ENCODE measurements around the gene POLR1G. TPM values are rescaled to one million over a fixed set of nuclear protein-coding genes. Genes with fewer than 3 reads are reported as not detected.

Gene POLR1G
- total RNA-seq, 1 experiment from 2014 or later: 43.4 TPM

GRCh38 chr19:45455707-45456499 is 49.5 kb downstream of the POLR1G start:
- no CpG with 5 or more reads among the region's 27 CpGs for WGBS (ENCODE audit: extremely low coverage, insufficient read length, low lambda C conversion rate)
- Histone ChIP-seq H3K9ac (ENCODE audit: extremely low read depth, insufficient read length, low read length) (no peak overlapping the region), H3K27me3 (ENCODE audit: insufficient read depth, low read length) (no peaks in the 10 kb centered on the region; the same call in 1 of the 2 replicates), H3T11ph (ENCODE audit: low read length) (peak overlapping the region; percentile 47), H3K4me2 (ENCODE audit: insufficient read depth, insufficient read length, low read length) (no peak overlapping the region), H3K9me3 (ENCODE audit: control insufficient read depth, low read depth, low read length) (no peaks in the 10 kb centered on the region), H2BK15ac (ENCODE audit: low read depth, low read length) (no peak overlapping the region), H2BK20ac (ENCODE audit: low read depth, low read length, poor library complexity, severe bottlenecking) (no peak overlapping the region), H3K79me2 (ENCODE audit: insufficient read depth, low read length) (no peaks in the 10 kb centered on the region), H3K23me2 (ENCODE audit: insufficient read length, low read depth, low read length, poor library complexity, severe bottlenecking) (peaks cover 4% of the 10 kb centered on the region), H3K56ac (ENCODE audit: insufficient read length, low read depth, low read length) (no peak overlapping the region), H2AFZ (ENCODE audit: low read length) (no peak overlapping the region), H3K14ac (ENCODE audit: insufficient read depth, low read length) (peak overlapping the region; percentile 94), H3K27ac (ENCODE audit: insufficient read length, low read depth, low read length) (peak overlapping the region; percentile 15), H3K4ac (ENCODE audit: low read depth, low read length) (peak overlapping the region; percentile 51; the same call in 1 of the 2 replicates), H3K4me1 (ENCODE audit: insufficient read depth, low read length) (no peaks in the 10 kb centered on the region), H2BK120ac (ENCODE audit: low read depth, low read length, poor library complexity, severe bottlenecking) (peak overlapping the region; percentile 87), H2AK5ac (ENCODE audit: insufficient read length, low read length) (no peak overlapping the region), H2BK5ac (ENCODE audit: insufficient read length, low read length) (peak overlapping the region; percentile 7), H3K79me1 (ENCODE audit: insufficient read depth, low read depth, low read length, poor library complexity, severe bottlenecking) (no peaks in the 10 kb centered on the region), H4K20me1 (ENCODE audit: control insufficient read depth, insufficient read depth, insufficient read length) (no peaks in the 10 kb centered on the region), H3K23ac (ENCODE audit: insufficient read length, low read depth, low read length) (no peak overlapping the region), H4K8ac (replicated peaks; ENCODE audit: insufficient read length, low read depth, low read length) (no peak overlapping the region), H3K18ac (ENCODE audit: insufficient read length, low read depth, low read length) (peak overlapping the region; percentile 91), H2BK12ac (ENCODE audit: insufficient read length, low read depth, low read length) (peak overlapping the region; percentile 68), H4K91ac (ENCODE audit: insufficient read length, low read depth, low read length) (peak overlapping the region; percentile 65), H4K5ac (ENCODE audit: insufficient read length, low read depth, low read length) (peak overlapping the region; percentile 73)
- Mint-ChIP-seq H3K27ac (peak overlapping the region in 2 of 3 experiments; percentile 74 to 97; a peak in 4 of 7 replicates), H3K9me3 (peaks cover 4 to 8% of the 10 kb centered on the region in 2 experiments; a peak in 4 of 5 replicates), H3K27me3 (ENCODE audit: low read depth) (peaks cover 18% of the 10 kb centered on the region), H3K4me3 (peak overlapping the region; percentile 3 to 15), H3K36me3 (ENCODE audit: insufficient read depth in 1 of 3, low read depth in 3 of 3) (no peaks in the 10 kb centered on the region), H3K4me1 (peaks cover 13 to 22% of the 10 kb centered on the region in 2 experiments)
- TF ChIP-seq, protein P1, sequence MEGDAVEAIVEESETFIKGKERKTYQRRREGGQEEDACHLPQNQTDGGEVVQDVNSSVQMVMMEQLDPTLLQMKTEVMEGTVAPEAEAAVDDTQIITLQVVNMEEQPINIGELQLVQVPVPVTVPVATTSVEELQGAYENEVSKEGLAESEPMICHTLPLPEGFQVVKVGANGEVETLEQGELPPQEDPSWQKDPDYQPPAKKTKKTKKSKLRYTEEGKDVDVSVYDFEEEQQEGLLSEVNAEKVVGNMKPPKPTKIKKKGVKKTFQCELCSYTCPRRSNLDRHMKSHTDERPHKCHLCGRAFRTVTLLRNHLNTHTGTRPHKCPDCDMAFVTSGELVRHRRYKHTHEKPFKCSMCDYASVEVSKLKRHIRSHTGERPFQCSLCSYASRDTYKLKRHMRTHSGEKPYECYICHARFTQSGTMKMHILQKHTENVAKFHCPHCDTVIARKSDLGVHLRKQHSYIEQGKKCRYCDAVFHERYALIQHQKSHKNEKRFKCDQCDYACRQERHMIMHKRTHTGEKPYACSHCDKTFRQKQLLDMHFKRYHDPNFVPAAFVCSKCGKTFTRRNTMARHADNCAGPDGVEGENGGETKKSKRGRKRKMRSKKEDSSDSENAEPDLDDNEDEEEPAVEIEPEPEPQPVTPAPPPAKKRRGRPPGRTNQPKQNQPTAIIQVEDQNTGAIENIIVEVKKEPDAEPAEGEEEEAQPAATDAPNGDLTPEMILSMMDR (conservative IDR thresholded peaks at IDR 0.05): no peak
- peak; percentile 96 for DNase-seq
